H1 (cell line): ENCODE measurements around the gene DYSF.

ENCODE experiments used
- BRCA1 ChIP-seq: IDR thresholded peaks from 2 replicates; pipeline ENCODE4 v1.6.1; 2012; ENCODE audit warnings: low read depth, low read length, improper control_type of control experiment
- CHD1 ChIP-seq: IDR thresholded peaks from 2 replicates; pipeline ENCODE4 v1.6.1; 2012; ENCODE audit warnings: low read depth, low read length, improper control_type of control experiment
- CHD2 ChIP-seq: IDR thresholded peaks from 2 replicates; pipeline ENCODE4 v1.6.1; 2012; ENCODE audit warnings: low read length, improper control_type of control experiment
- EP300 ChIP-seq, 2 experiments: IDR thresholded peaks; 1 replicate in 1 of 2; 2 replicates in 1 of 2; pipeline ENCODE4 v1.6.1; 2011 to 2012; ENCODE audit warnings: low read depth in 2 of 2, low read length in 2 of 2, mild to moderate bottlenecking in 2 of 2, borderline replicate concordance in 1 of 2, inconsistent platforms in 1 of 2, moderate library complexity in 1 of 2
- KDM1A ChIP-seq: fragments of 200-600, 300-600 bp; sonication (generic); IDR thresholded peaks from 2 replicates; pipeline ENCODE4 v1.7.1; 2016; ENCODE audit warnings: mild to moderate bottlenecking, low read length, borderline replicate concordance
- MAX ChIP-seq: IDR thresholded peaks from 2 replicates; pipeline ENCODE4 v1.6.1; 2012; ENCODE audit warnings: inconsistent platforms
- NRF1 ChIP-seq: IDR thresholded peaks from 2 replicates; pipeline ENCODE4 v1.6.1; 2011; ENCODE audit warnings: mild to moderate bottlenecking, low read depth, low read length, improper control_type of control experiment
- POLR2A ChIP-seq, 2 experiments: IDR thresholded peaks; 1 replicate in 1 of 2; 2 replicates in 1 of 2; pipeline ENCODE4 v1.6.1; 2011; ENCODE audit warnings: low read depth in 2 of 2, low read length in 2 of 2, mild to moderate bottlenecking in 2 of 2; ENCODE audit errors: control extremely low read depth in 1 of 2
- RAD21 ChIP-seq, 2 experiments: IDR thresholded peaks in 1 of 2; conservative IDR thresholded peaks in 1 of 2; 2 replicates each; pipeline ENCODE4 v1.6.1; 2011; ENCODE audit warnings: low read depth in 2 of 2, low read length in 2 of 2, improper control_type of control experiment in 1 of 2, inconsistent platforms in 1 of 2, mild to moderate bottlenecking in 1 of 2, moderate library complexity in 1 of 2
- RBBP5 ChIP-seq: IDR thresholded peaks from 2 replicates; pipeline ENCODE4 v1.7.1; 2012; ENCODE audit warnings: low read depth, mild to moderate bottlenecking, inconsistent platforms, low read length, moderate library complexity, borderline replicate concordance
- SP4 ChIP-seq: IDR thresholded peaks from 2 replicates; pipeline ENCODE4 v1.6.1; 2012; ENCODE audit warnings: low read length, inconsistent platforms
- TAF1 ChIP-seq: IDR thresholded peaks from 2 replicates; pipeline ENCODE4 v1.6.1; 2011; ENCODE audit warnings: mild to moderate bottlenecking, low read depth, low read length
- TEAD4 ChIP-seq: IDR thresholded peaks from 2 replicates; pipeline ENCODE4 v1.6.1; 2012; ENCODE audit warnings: low read depth, low read length, inconsistent platforms, mixed read lengths
- TF ChIP-seq, protein P1 (sequence below), 3 experiments: IDR thresholded peaks; 1 replicate in 2 of 3; 2 replicates in 1 of 3; pipeline versions ENCODE4 v1.5.1 to v1.6.1; 2011; ENCODE audit warnings: low read length in 3 of 3, mild to moderate bottlenecking in 3 of 3, inconsistent platforms in 2 of 3, low read depth in 1 of 3, moderate library complexity in 1 of 3; ENCODE audit not compliant: insufficient read depth in 1 of 3; ENCODE audit errors: control extremely low read depth in 1 of 3

GRCh38 chr2:71646028-71646427, 192.7 kb downstream of the DYSF start:
- TF ChIP-seq NRF1 (no peak), BRCA1 (no peak), TEAD4 (no peak), CHD2 (no peak), RAD21 (IDR thresholded peaks at IDR 0.05 in 1 of 2, conservative IDR thresholded peaks at IDR 0.05 in 1 of 2; ENCODE audit: low read depth in 2 of 2, low read length in 2 of 2) (no peak), EP300 (IDR thresholded peaks at IDR 0.05; ENCODE audit: borderline replicate concordance in 1 of 2, low read depth in 2 of 2, low read length in 2 of 2) (no peak), RBBP5 (no peak), MAX (no peak), POLR2A (IDR thresholded peaks at IDR 0.05; ENCODE audit: control extremely low read depth in 1 of 2, low read depth in 2 of 2, low read length in 2 of 2) (no peak), KDM1A (no peak), TAF1 (no peak), CHD1 (no peak), SP4 (no peak)
- TF ChIP-seq, protein P1, sequence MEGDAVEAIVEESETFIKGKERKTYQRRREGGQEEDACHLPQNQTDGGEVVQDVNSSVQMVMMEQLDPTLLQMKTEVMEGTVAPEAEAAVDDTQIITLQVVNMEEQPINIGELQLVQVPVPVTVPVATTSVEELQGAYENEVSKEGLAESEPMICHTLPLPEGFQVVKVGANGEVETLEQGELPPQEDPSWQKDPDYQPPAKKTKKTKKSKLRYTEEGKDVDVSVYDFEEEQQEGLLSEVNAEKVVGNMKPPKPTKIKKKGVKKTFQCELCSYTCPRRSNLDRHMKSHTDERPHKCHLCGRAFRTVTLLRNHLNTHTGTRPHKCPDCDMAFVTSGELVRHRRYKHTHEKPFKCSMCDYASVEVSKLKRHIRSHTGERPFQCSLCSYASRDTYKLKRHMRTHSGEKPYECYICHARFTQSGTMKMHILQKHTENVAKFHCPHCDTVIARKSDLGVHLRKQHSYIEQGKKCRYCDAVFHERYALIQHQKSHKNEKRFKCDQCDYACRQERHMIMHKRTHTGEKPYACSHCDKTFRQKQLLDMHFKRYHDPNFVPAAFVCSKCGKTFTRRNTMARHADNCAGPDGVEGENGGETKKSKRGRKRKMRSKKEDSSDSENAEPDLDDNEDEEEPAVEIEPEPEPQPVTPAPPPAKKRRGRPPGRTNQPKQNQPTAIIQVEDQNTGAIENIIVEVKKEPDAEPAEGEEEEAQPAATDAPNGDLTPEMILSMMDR (IDR thresholded peaks at IDR 0.05; ENCODE audit: control extremely low read depth in 1 of 3, insufficient read depth in 1 of 3, low read depth in 1 of 3, low read length in 3 of 3) = no peak
